ENCODE data around the gene GJC1.
"Not testable (repeated sequence)": the region's sequence is repeated elsewhere in the genome, so short reads cannot be mapped to it uniquely, and the experiment has no call there.

The GJC1 gene

GRCh38 chr17:44759086-44759915 is 70.8 kb downstream of the GJC1 start:
- H3K4me3 ChIP-seq (ENCODE audit: low read length) = peak overlapping the region; percentile 17; the same call in 1 of the 2 replicates
- TF ChIP-seq ZNF274 (IDR thresholded peaks at IDR 0.05; ENCODE audit: low read depth, low read length) = no peak

GRCh38 chr17:44758414-44759085 is 71.5 kb downstream of the GJC1 start, which contains the start of gene ADAM11:
TSS of gene ADAM11 (plus strand) at chr17:44758988. CDS start at chr17:44759200, 212 bp downstream.
- peak within 1 kb of the TSS; percentile 17; the same call in 1 of the 2 replicates for H3K4me3 ChIP-seq (ENCODE audit: low read length)
- no peak for TF ChIP-seq ZNF274 (IDR thresholded peaks at IDR 0.05; ENCODE audit: low read depth, low read length)

DNA sequence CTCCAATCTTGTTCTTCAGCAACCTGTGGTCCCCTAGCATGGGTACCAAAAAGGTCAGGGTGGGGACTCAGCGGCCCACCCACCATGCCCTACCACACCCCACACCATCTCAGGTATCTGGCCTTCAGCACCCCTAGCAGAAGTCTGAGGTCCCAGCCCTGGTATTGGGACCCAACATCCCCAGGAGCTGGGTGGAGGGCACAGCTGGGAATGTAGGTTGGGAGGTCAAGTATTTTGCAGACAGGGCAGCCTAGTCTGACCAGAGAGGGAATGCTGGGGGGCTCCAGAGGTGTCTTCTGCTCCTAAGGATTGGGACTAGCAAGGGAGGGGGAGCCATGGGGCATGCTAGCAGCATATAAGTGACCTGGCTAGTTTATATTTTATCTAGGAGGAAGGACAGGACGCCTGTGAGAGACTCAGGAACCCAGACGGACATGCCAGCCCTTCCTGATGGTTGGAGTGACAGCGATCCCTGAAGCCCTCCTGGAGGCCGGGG is 72.1 kb downstream of the GJC1 start:
- no peak overlapping the region for H3K4me3 ChIP-seq (ENCODE audit: low read length)
- TF ChIP-seq ZNF274 (IDR thresholded peaks at IDR 0.05; ENCODE audit: low read depth, low read length) = no peak

DNA sequence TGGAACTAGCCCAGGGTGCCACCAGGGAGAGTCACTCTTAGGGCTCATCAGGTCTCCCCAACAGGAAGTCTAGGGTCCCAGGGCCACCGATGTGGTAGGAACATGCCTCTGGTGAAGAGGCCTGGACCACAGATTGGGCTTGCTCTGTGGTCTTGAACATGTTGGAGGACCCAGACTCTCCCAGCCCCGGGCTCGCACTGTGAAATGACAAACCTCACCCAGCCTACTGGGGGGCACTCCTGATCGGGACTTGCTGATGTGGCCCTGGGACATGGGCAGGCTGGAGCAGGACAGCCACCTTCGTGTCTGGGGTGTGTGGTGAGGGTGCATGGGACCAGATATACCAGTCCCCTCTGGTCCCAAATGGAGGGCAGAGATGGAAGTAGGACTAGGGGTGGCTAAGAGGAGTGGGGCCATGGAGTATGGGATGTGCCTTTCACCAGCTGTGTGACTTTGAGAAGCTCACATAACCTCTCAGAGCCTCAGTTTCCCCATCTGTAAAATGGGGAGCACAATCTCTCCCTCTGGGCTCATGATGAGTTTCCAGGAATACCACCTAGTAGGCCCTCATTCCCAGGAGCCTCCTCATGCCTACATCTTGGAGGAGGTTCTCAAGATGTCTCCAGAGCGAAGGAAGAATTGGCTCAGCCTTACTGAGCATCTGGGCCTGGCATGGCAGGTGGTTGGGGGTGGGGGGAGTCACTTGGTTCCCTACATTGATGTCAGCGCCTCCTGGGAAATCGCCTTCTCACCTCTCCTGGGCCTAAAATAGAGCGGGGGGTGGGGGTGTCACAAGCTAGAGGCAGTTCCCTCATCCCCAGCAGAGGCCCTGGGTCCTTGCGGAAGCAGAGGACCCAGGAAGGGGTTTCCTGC is 72.8 kb downstream of the GJC1 start:
- TF ChIP-seq ZNF274 (IDR thresholded peaks at IDR 0.05; ENCODE audit: low read depth, low read length) = no peak

GRCh38 chr17:44755180-44755579 is 74.9 kb downstream of the GJC1 start:
- not testable (repeated sequence) for H3K4me3 ChIP-seq (ENCODE audit: low read length)

More for the DNA sequence above, 72.8 kb downstream of the GJC1 start:
- no peak overlapping the region for H3K4me3 ChIP-seq (ENCODE audit: low read length)

DNA sequence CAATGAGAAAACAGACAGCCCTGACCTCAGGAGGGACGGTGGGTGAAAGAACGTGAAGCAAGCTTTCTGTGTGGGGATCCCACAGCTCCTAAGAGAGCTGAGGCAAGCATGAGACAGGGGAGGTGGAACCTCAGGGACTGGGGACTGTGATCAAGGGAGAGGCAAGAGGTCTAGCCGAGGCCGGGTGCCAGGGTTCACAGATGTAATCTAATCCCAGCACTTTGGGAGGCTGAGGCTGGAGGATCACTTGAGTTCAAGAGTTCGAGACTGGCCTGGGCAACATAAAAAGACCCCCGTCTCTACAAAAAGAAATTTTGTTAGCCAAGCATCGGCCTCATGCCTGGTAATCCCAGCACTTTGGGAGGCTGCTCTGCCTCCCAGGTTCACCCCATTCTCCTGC is 75.8 kb downstream of the GJC1 start:
- TF ChIP-seq ZNF274 (IDR thresholded peaks at IDR 0.05; ENCODE audit: low read depth, low read length) = no peak
- no peak overlapping the region for H3K4me3 ChIP-seq (ENCODE audit: low read length)

- H3K4me3 ChIP-seq (ENCODE audit: low read length) = no peak overlapping the region
- TF ChIP-seq ZNF274 (IDR thresholded peaks at IDR 0.05; ENCODE audit: low read depth, low read length) = no peak
Measured at GRCh38 chr17:44752953-44753861, 76.9 kb downstream of the GJC1 start.

- TF ChIP-seq ZNF274 (IDR thresholded peaks at IDR 0.05; ENCODE audit: low read depth, low read length) = no peak
Measured at GRCh38 chr17:44751806-44752205, 78.3 kb downstream of the GJC1 start.

GRCh38 chr17:44751331-44751730 is 78.8 kb downstream of the GJC1 start:
- H3K4me3 ChIP-seq (ENCODE audit: low read length) = no peak overlapping the region
- no peak for TF ChIP-seq ZNF274 (IDR thresholded peaks at IDR 0.05; ENCODE audit: low read depth, low read length)

More at GRCh38 chr17:44751806-44752205, 78.3 kb downstream of the GJC1 start:
- H3K4me3 ChIP-seq (ENCODE audit: low read length) = no peak overlapping the region

- no peak for TF ChIP-seq ZNF274 (IDR thresholded peaks at IDR 0.05; ENCODE audit: low read depth, low read length)
- no peak overlapping the region for H3K4me3 ChIP-seq (ENCODE audit: low read length)
Measured at GRCh38 chr17:44749980-44750318, 80.1 kb downstream of the GJC1 start.

GRCh38 chr17:44749076-44749979 is 80.8 kb downstream of the GJC1 start:
- no peak overlapping the region for H3K4me3 ChIP-seq (ENCODE audit: low read length)
- no peak for TF ChIP-seq ZNF274 (IDR thresholded peaks at IDR 0.05; ENCODE audit: low read depth, low read length)

All from GM08714 (cell line).